ENCODE measurements around the gene TMEM209.
"Not testable (repeated sequence)": the region's sequence is repeated elsewhere in the genome, so short reads cannot be mapped to it uniquely, and the experiment has no call there.

Gene TMEM209

DNA sequence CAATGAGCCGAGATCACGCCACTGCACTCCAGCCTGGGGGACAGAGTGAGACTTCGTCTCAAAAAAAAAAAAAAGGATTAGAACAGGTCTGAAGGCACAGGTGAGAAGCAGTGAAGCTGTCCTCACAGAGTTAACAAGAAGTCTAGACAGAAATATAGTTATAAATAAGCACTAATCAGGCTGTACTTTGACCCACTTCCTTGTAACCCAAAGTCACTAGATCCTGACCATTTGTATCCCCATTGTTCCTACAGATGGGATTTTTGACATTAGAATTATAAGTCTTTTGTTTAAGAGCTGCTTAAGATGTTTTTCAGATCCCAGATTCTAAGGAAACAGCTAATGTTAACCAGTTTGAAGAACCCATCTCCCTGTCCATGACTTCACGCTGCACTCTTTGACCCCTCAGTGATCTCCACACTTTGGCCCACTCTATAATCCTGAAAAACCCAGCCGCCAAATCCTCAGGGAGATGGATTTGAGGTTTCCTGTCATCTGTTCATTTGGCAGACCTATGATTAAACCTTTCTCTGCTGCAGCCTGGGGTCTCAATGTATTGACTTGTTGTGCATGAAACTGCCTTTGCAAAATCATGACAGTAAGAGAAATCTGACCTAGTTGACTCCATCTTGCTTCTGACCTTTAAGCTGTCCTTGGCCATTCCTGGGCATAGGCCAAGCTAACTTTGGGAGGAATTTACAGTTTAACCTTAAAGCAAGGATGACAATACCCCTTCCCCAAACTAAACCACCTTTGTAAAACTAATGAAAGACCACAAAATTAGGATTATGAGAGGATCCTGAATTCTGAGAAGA lies 13.8 kb upstream of the TMEM209 start:
- DNase-seq (ENCODE audit: low read depth in 2 of 2): no peak

- no peak for DNase-seq (ENCODE audit: low read depth in 2 of 2)
These were observed 11.5 kb upstream of the TMEM209 start for GRCh38 chr7:130216750-130217149.

GRCh38 chr7:130216025-130216424 lies 10.8 kb upstream of the TMEM209 start:
- DNase-seq (ENCODE audit: low read depth in 2 of 2): no peak

GRCh38 chr7:130213828-130214227 lies 8.6 kb upstream of the TMEM209 start:
- DNase-seq (ENCODE audit: low read depth in 2 of 2): no peak

DNA sequence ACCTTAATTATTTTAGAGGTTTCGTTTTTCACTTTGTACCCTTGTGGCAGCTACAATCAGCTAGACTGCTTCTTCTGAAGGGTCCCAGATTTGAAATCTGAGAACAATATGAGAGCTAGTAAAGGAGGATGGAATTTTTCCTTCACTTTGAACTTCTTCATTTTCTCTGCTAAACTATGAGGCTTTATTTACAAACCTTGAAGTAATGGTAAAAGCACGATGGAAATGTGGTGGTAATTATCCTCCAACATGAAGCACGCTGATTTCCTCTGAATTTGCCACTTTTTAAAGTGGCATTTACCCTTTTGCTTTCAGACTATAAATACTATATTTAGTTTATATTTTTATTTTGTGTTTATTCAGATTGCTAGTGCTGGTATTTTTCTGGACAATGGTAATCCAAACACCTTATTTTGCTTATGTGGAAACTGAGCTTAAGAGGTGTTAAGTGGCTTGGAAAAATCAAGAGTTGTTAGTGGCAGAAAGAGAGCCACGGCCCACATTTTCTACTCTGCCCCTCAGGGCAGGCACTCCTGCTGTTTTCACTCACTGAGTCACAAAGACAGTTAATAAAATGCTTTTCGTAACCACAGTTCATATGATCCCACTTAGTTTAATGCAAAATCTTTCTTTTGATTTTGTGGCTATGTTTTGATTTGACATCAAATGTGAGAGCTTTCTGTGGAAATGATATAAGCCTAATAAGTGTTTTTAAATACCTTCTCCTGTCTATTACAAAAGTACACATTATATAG lies 5.2 kb upstream of the TMEM209 start:
- DNase-seq (ENCODE audit: low read depth in 2 of 2): no peak

DNA sequence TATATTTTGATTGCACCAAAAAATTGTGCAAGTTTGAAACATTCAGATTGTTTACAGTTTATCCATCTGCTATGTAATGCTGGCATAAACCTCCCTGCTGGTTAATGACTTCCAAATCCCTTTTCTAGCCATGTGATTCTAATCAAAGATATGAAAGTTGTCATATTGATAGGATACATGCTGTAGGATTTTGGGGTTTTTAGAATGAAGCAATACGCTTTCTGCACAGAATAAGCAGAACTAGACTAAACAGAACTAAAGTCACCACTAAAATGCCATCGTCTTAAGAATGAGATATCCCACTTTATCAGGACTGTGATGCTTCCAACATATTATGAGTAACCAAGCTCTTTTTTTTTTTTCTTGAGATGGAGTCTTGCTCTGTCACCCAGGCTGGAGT lies 3.3 kb upstream of the TMEM209 start:
- no peak for DNase-seq (ENCODE audit: low read depth in 2 of 2)

- DNase-seq (ENCODE audit: low read depth in 2 of 2): no peak
These were observed 2.4 kb upstream of the TMEM209 start, which contains the start of gene SSMEM1 for GRCh38 chr7:130207642-130208041. SSMEM1 (plus strand) TSS chr7:130207860; CDS start chr7:130207911, 51 bp downstream.

DNA sequence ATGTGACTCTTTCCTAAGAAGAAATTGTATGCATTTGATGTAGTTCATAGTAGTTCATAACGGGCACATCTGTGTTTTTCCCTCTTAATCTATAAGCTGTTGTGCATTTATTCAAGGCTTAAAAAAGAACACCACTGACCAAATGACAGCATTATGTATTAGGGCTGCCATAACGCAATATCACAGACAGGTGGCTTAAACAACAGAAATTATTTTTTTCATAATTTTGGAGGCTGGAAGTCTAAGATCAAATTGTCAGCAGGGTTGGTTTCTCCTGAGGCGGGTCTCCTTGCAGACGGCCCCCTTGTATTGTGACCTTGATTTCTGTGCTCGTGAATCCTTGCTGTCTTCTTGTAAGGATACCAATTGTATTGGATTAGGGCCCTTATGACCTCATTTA lies 1.8 kb upstream of the TMEM209 start:
- DNase-seq (ENCODE audit: low read depth in 2 of 2): no peak

- DNase-seq (ENCODE audit: low read depth in 2 of 2): no peak
These were observed 3.4 kb downstream of the TMEM209 start for GRCh38 chr7:130201796-130202195.

DNA sequence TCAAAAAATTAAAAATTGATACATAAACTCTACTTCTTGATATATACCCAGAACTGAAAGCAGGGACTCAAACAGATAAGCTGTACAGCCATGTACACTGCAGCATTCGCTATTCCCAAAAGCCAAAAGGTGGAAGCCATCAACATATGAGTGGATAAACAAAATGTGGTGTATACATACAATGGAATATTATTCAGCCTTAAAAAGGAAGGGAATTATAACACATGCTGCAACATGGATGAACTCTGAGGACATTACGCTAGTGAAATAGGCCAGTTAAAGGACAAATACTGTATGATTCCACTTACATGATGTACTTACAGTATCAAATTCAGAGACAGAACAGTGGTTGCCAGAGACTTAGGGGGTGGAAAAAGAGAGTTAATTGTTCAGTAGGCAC lies 8.1 kb downstream of the TMEM209 start:
- no peak for DNase-seq (ENCODE audit: low read depth in 2 of 2)

- no peak for DNase-seq (ENCODE audit: low read depth in 2 of 2)
These were observed 8.7 kb downstream of the TMEM209 start for GRCh38 chr7:130196476-130196875.

DNA sequence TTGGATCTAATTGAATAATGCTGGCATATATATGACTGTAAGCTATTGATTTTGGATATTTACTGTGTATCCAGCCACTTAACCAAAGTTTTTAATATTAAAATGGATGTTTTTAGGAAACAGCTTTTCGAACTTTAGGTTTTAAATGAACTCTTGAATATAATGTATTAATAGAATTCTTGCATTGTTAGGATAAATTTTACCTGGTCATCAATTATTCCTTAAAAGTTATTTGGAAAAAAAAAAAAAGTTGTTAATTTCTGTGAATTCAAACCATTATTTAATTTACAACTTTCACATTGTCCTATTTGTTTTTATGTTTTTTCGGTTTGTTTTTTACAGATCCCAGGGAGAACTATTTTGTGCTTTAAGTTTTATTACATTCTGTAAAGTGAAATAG lies 9.8 kb downstream of the TMEM209 start:
- no peak for DNase-seq (ENCODE audit: low read depth in 2 of 2)

DNA sequence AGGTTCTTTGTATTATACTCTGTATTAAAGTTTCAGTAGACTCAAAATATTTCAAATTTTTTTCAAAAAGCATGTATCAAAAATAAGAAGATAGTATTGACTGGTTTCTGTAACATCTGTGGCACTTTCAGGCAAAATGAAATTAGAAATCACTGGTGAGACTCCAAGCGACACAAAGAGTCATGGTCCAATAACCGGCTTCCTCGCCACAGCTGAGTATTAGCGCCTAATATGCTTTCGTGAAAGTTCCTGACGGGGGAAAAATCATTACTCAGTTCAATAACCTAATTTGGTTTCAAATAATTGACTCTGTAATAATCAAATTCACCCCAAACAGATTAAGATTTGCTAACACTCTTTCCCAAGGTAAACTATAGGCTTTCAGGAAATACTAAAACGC lies 13.4 kb downstream of the TMEM209 start:
- no peak for DNase-seq (ENCODE audit: low read depth in 2 of 2)

DNA sequence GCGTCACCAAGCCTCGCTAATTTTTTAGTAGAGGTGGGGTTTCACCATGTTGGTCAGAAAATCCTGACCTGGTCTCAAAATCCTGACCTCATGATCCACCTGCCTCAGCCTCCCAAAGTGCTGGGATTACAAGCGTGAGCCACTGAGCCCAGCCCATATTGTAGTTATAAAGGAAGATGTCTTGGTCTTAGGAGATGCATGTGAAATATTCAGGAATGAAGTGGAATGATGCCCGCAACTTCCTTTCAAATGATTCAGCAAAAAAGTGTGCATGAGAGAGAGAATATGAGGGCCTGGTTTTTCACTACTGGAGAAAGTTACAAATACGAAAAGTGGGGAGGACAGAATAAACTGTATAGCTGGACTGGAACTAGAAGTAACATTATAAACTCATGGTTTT lies 15.9 kb downstream of the TMEM209 start:
- DNase-seq (ENCODE audit: low read depth in 2 of 2): no peak

DNA sequence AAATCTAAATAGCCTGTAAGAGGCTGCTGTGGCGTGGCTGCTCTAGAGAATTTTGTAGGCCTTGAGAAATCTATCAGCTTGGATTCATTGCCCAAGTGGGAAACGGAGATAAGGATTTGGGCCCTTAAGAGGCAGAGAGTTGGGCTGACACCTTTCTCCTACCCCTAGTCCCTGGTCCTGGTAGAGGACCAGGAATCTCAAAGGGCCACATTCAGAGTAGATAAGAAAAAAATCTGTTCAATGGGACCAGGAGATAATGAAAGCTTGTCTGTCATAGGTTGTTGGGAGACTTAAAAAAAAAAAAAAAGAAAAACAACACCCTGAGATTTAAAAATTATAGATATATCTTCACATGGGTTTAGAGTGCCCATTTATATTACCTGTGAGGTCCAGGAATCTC lies 17.8 kb downstream of the TMEM209 start:
- DNase-seq (ENCODE audit: low read depth in 2 of 2): no peak

GRCh38 chr7:130184349-130184748 lies 20.9 kb downstream of the TMEM209 start:
- DNase-seq (ENCODE audit: low read depth in 2 of 2): not testable (repeated sequence)

DNA sequence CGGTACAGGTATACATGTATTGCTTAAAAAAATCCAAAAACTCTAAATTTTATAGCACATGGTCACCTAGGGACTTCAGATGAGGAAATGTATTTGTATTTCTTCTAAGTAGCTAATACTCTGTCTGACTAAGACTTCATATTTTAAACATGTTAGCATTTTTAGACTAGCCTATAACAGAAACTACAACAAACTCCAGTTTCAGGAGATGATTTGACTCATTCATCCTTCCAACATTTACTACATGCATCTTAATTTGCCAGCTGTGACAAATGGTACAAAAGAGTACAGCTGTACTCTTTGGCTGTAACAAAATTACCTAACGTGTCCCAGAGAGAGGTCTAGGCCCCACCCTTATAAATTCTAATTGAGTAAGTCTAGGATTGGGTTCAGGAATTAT lies 22.2 kb downstream of the TMEM209 start:
- DNase-seq (ENCODE audit: low read depth in 2 of 2): no peak

DNA sequence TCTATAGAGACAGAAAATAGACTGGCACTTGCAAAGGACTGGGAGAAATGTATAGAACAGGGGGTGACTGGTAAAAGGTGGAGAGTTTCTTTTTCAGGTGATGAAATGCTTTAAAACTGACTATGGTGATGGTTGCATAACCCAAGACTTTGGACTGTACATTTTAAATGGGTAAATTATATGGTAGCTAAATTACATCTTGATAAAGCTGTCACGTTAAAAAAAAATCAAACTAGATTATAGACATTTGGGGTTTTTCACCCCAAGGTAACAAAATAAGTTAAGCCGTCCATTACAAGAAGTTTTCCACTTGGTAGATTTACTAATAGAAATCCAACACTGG lies 24.0 kb downstream of the TMEM209 start:
- DNase-seq (ENCODE audit: low read depth in 2 of 2): no peak

DNA sequence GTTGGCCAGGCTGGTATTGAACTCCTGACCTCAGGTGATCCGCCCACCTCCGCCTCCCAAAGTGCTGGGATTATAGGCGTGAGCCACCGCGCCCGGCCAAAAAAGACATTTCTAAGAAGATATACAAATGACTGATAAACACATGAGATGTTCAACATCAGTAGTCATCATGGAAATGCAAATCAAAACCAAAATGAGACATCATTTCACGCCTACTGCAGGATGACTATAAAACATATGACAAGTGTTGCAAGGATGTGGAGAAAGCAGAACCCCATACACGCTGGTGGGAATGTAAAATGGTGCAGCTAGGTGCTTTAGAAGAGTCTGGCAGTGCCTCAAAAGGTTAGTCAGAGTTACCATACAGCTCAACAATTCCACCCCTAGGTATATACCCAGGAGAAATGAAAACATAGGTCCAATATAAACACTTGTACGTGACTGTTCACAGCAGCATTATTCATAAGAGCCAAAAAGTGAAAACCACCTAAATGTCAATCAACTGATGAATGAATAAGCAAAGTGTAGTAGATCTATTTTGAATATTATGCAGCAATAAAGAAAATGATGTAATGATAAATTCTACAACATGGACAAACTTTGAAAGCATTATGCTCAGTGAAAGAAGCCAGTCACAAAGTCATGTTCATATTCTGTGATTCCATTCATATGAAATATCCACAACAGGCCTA lies 24.5 kb downstream of the TMEM209 start:
- peak; percentile 44 to 49 for DNase-seq (ENCODE audit: low read depth in 2 of 2)

- DNase-seq (ENCODE audit: low read depth in 2 of 2): no peak
These were observed 25.6 kb downstream of the TMEM209 start for GRCh38 chr7:130179631-130180030.

- no peak for DNase-seq (ENCODE audit: low read depth in 2 of 2)
These were observed 27.0 kb downstream of the TMEM209 start for GRCh38 chr7:130178251-130178650.

GRCh38 chr7:130174237-130174959 lies 30.8 kb downstream of the TMEM209 start:
- DNase-seq (ENCODE audit: low read depth in 2 of 2): no peak
